ENCODE measurements around the gene NPTXR.

DNA sequence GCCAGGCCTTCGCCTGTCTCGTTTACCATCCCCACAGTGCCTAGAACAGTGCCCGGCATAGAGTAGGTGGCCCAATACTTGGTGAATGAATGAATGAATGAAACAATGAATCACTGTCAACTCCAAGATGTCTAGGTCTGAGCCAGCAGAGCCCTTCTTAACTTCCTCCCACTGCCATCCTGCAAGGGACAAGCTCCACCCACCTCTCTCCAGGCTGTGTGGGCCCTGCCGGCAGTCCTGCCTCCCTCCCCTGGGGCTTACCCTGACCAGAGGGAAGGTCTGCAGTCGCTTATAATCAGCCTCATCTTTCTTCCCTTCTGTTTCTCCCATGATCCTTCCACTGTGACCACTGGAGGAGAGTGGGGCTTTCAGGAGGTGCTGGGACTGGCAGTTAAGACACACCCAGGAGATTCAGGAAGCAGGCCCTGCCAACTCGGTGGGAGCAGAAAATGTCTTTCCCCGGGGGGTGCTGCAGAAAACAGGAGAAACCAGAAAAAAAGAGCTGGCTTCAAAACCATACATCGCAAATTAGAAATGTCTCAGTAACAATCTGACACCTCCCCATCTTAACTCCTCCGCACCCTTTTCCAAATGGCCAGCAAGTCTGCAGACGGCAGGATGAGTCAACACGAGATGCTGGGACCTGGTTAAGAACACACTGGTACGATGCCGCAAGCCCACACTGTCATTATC, 61.3 kb downstream of the NPTXR start:
- TF ChIP-seq, protein P1, sequence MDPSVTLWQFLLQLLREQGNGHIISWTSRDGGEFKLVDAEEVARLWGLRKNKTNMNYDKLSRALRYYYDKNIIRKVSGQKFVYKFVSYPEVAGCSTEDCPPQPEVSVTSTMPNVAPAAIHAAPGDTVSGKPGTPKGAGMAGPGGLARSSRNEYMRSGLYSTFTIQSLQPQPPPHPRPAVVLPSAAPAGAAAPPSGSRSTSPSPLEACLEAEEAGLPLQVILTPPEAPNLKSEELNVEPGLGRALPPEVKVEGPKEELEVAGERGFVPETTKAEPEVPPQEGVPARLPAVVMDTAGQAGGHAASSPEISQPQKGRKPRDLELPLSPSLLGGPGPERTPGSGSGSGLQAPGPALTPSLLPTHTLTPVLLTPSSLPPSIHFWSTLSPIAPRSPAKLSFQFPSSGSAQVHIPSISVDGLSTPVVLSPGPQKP (IDR thresholded peaks at IDR 0.05; ENCODE audit: borderline replicate concordance, low read depth, low read length), result no peak
- TF ChIP-seq POLR2A (IDR thresholded peaks at IDR 0.05; ENCODE audit: low read depth, low read length) (no peak), MAZ (IDR thresholded peaks at IDR 0.05; ENCODE audit: borderline replicate concordance, low read depth, low read length) (no peak)
- TF ChIP-seq, protein P2, sequence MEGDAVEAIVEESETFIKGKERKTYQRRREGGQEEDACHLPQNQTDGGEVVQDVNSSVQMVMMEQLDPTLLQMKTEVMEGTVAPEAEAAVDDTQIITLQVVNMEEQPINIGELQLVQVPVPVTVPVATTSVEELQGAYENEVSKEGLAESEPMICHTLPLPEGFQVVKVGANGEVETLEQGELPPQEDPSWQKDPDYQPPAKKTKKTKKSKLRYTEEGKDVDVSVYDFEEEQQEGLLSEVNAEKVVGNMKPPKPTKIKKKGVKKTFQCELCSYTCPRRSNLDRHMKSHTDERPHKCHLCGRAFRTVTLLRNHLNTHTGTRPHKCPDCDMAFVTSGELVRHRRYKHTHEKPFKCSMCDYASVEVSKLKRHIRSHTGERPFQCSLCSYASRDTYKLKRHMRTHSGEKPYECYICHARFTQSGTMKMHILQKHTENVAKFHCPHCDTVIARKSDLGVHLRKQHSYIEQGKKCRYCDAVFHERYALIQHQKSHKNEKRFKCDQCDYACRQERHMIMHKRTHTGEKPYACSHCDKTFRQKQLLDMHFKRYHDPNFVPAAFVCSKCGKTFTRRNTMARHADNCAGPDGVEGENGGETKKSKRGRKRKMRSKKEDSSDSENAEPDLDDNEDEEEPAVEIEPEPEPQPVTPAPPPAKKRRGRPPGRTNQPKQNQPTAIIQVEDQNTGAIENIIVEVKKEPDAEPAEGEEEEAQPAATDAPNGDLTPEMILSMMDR (conservative IDR thresholded peaks at IDR 0.05; ENCODE audit: low read depth, low read length), result no peak

Data from IMR-90 (cell line).